GM12872 (cell line): Measurements from ENCODE around the gene DMXL1.

Source experiments
- CTCF ChIP-seq: IDR thresholded peaks from 3 replicates; pipeline ENCODE4 v1.5.1; 2011; ENCODE audit warnings: low read depth, mild to moderate bottlenecking, low read length, moderate library complexity; ENCODE audit not compliant: insufficient read depth

The DMXL1 gene

GRCh38 chr5:119171686-119172085 lies 100.8 kb downstream of the DMXL1 start:
- TF ChIP-seq CTCF = no peak

- no peak for TF ChIP-seq CTCF
These were observed 103.8 kb downstream of the DMXL1 start for GRCh38 chr5:119174578-119175163.

GRCh38 chr5:119176785-119177184 lies 105.9 kb downstream of the DMXL1 start:
- TF ChIP-seq CTCF = no peak

GRCh38 chr5:119177226-119177625 lies 106.3 kb downstream of the DMXL1 start:
- no peak for TF ChIP-seq CTCF

GRCh38 chr5:119178435-119178834 lies 107.5 kb downstream of the DMXL1 start:
- no peak for TF ChIP-seq CTCF

GRCh38 chr5:119179857-119180641 lies 109.2 kb downstream of the DMXL1 start:
- TF ChIP-seq CTCF = no peak

- TF ChIP-seq CTCF = no peak
These were observed 117.1 kb downstream of the DMXL1 start for GRCh38 chr5:119187776-119188529.
